Pons (tissue), 1 donor: ENCODE measurements around the gene KAT6B.

Experiments
- DNase-seq: peaks from one replicate; pipeline ENCODE4 v3.0.0-alpha.2; 2016; ENCODE audit warnings: low spot score

The KAT6B gene

GRCh38 chr10:74988054-74988775, 161.8 kb downstream of the KAT6B start:
- no peak for DNase-seq

- DNase-seq = peak; percentile 12
Measured at GRCh38 chr10:74988832-74989561, 162.6 kb downstream of the KAT6B start.

DNA sequence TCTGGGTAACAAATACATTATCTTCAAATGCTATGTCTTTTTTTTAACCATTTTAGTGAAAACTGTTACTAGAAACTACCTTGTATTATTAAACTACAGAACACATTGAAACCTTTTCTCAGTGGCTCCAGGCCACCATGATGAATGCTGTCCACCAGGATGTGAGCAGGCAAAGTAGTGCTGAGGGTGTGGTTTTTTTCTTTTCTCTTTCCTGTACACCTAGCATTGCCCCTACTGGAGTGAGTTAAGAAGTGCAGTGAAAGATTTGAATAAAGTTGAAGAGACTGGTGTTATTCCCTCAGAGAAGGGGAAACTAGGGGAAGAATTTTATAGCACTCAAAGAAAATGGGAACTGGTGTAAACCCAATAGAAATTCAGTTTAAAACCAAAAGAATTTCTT, 165.0 kb downstream of the KAT6B start:
- DNase-seq = no peak

DNA sequence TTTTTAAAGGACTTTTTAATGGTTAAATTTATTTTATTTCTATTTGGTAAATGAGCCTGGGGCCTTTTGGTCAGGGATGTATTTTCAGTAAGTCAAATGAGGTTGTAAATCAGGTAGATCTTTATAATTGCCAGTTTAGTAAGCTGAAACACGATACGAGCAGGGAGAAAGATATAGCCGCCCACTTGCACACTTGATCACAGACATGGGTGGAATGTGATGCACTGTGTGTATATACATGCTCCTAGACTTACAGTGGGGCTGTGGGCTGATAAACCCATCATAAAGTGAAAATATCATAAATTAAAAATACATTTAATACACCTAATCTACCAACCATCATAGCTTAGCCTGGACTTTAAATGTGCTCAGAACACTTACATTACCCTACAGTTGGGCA, 165.7 kb downstream of the KAT6B start:
- no peak for DNase-seq

- no peak for DNase-seq
Measured at GRCh38 chr10:74993649-74994048, 167.2 kb downstream of the KAT6B start.

DNA sequence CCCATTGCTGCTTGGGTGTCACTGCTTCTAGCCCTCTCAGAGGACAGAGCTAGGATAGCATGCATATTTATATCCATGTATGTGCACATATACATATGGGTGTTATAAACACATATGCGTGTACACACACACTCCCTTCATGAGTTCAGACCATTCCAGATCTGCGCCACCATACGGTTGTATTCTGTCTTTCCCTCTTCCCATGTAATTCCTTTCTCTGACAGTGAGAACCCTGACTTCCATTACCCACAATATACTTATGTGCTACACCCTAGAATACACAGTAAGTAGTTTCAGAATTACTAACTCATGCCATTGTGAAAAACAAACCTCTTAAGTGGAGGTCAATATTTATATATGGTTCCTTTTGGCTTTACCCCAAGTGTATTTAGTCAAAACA, 168.5 kb downstream of the KAT6B start:
- DNase-seq = no peak

GRCh38 chr10:74995806-74996205, 169.4 kb downstream of the KAT6B start:
- DNase-seq = no peak

DNA sequence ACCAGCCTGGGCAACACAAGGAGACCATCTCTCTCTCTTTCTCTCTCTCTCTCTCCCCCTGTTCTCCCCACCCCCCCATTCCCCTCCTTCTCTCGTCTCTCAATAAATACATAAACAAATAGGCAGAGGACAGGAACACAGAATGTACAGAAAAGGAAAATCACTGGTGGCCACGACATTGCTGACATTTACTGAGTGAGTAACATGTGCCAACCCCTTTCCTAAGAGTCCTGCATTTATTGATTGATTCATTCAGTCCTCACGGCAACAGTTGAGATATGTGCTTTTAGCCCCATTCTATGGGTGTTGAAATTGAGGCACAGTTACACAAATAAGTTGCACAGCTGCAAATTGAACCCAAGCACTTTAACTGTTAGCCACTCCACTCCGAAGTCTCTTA, 170.8 kb downstream of the KAT6B start:
- DNase-seq = no peak

- DNase-seq = no peak
Measured at GRCh38 chr10:75000748-75001321, 174.4 kb downstream of the KAT6B start.

- DNase-seq = no peak
Measured at GRCh38 chr10:75001715-75002350, 175.4 kb downstream of the KAT6B start.

GRCh38 chr10:75002351-75002725, 175.9 kb downstream of the KAT6B start:
- DNase-seq = no peak

GRCh38 chr10:75002967-75003594, 176.7 kb downstream of the KAT6B start:
- no peak for DNase-seq

- no peak for DNase-seq
Measured at GRCh38 chr10:75003891-75004290, 177.5 kb downstream of the KAT6B start.

DNA sequence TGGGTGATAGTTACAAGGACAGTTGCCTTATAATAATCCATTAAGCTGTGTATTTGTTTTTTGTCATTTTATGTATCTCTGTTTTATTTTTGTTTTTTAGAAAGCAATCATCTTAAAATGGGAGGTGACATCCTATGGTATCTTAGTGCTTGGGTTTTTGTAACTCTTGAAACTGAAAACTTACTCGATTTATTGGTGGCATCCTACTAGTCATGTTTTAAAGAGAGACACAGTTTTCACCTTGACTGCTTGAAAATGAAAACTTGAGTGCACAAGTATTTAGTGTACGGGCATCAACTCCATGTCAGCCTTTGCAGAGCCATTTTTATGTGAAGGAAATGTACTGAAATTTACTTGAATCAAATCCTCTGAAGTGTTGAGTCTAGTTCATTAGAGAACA, 181.2 kb downstream of the KAT6B start:
- no peak for DNase-seq

GRCh38 chr10:75008952-75009351, 182.6 kb downstream of the KAT6B start:
- DNase-seq = no peak

DNA sequence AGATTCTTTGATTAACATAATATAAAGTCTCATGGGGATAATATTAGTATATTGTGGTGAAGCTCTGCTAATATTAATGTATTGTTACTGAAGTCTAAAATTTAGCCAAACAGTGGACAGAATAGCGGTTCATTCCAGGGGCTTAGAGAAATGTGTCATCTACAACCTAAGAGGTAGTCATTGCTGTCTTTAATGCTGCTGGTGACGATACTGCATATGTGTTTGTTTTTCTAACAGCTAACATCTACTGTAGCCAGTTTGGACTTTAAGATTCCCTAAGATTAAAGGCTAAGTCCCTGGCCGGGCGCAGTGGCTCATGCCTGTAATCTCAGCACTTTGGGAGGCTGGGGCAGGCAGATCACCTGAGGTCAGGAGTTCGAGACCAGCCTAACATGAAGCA, 183.0 kb downstream of the KAT6B start:
- no peak for DNase-seq

DNA sequence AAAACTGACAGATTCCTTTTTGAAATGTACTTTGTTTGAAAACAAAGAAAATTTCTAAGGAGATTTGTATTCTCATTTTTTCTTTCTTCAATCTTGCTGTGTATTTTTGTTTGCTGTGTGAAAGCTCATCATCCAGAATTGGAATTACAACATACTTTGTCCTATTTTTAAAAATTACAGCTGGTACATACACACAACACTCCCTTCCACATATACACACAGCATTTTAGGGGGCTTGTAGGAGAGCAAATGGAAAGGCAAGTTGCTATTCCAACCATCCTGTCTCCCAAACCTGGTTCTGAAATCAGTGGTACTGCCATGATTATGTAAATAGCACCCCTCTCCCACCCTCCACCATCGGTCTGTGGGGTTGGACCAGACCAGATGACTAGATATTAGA, 184.0 kb downstream of the KAT6B start:
- no peak for DNase-seq

DNA sequence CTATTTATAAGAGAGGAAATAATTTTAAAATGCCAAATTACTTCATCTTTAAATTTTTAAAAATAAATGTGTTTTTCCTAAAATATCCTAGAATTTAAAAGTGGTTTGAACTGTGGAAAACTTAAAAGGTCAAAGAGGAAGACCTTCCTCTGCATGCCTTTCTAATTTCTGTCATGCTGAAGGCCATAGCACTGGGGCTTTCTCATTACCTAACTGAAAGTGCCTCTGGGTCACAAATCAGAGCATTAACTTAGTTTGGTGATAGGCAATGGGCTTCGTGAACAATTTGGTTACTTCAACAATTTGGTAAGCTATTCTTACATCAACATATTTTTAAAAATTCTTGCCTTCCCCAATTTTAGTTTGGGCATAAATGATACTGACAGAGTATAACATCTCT, 184.8 kb downstream of the KAT6B start:
- DNase-seq = no peak

DNA sequence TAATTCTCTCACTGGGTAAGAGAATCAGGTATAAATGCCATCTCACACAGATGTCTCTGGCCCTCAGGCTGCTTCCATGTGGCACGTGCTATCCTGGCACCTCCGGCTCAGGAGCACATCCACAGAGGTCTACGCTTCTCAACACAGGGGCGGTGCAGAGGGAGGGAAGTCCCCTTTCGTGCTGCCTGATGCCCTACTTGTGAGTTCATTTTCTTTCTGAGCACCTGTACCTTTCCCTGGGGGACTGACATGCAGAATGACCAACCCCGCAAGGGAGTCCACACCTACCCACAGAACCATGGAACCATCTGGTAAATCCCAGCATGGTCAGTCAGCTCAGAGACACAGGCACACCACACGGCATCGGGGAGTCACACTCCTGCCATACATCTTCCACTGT, 186.1 kb downstream of the KAT6B start:
- DNase-seq = no peak

- DNase-seq = no peak
Measured at GRCh38 chr10:75013007-75013406, 186.6 kb downstream of the KAT6B start.

GRCh38 chr10:75013522-75013921, 187.1 kb downstream of the KAT6B start:
- no peak for DNase-seq

- DNase-seq = no peak
Measured at GRCh38 chr10:75014516-75015230, 188.3 kb downstream of the KAT6B start.
